ENCODE measurements around the gene BAHCC1. TPM values are rescaled to one million over a fixed set of nuclear protein-coding genes. Genes with fewer than 3 reads are reported as not detected.

The BAHCC1 gene
- total RNA-seq, 1 experiment from 2014 or later, result 33.7 TPM

GRCh38 chr17:81393684-81394376 is 1.4 kb upstream of the BAHCC1 start:
- peak overlapping the region; percentile 96 for H3K4me2 ChIP-seq
- ChIA-PET POLR2A (ENCODE audit: unreplicated experiment) (interaction anchor here (0.7 to 1.0 kb wide), 2 partner anchors 59 to 112 kb away, joined by 3 to 4 read pairs; no protein-coding TSS in a partner anchor), CTCF (no interaction called here)
- H3K4me3 ChIP-seq, result peak overlapping the region; percentile 63; the same call in 1 of the 2 replicates
- no peaks in the 10 kb centered on the region for H3K27me3 ChIP-seq (ENCODE audit: insufficient read depth, low read depth)
- no peaks in the 10 kb centered on the region for H3K9me3 ChIP-seq (ENCODE audit: insufficient read depth, low read depth)
- H4K20me1 ChIP-seq (ENCODE audit: insufficient read depth), result no peaks in the 10 kb centered on the region
- no peak overlapping the region for H2AFZ ChIP-seq
- intact Hi-C loops (cut with micrococcal nuclease; ENCODE audit: unreplicated experiment), result loop anchor here (1.0 to 10.0 kb wide), 5 partner anchors 25 to 171 kb away; partner anchors contain the start of gene SLC38A10
- no peak overlapping the region for H3K27ac ChIP-seq
- peaks cover 7% of the 10 kb centered on the region; the same call in 1 of the 2 replicates for H3F3A ChIP-seq (ENCODE audit: insufficient read depth, low read depth)
- no peaks in the 10 kb centered on the region for H3K9me2 ChIP-seq (ENCODE audit: insufficient read depth)
- H3K36me3 ChIP-seq (ENCODE audit: low read depth), result no peaks in the 10 kb centered on the region
- DNase-seq, result peak; percentile 92 to 100
- no TSS peak for BruUV-seq (replicated peaks)
- TF ChIP-seq CTCF (conservative IDR thresholded peaks at IDR 0.05) (no peak), EZH2 (IDR thresholded peaks at IDR 0.05; ENCODE audit: low read depth) (no peak)
- peaks cover 43% of the 10 kb centered on the region for H3K79me2 ChIP-seq (ENCODE audit: low read depth)
- H3K4me1 ChIP-seq (replicated peaks; ENCODE audit: insufficient read depth), result peaks cover 15% of the 10 kb centered on the region

GRCh38 chr17:81394377-81394920 is 808 bp upstream of the BAHCC1 start:
- Histone ChIP-seq H2AFZ (no peak overlapping the region), H3K36me3 (ENCODE audit: low read depth) (no peaks in the 10 kb centered on the region), H4K20me1 (ENCODE audit: insufficient read depth) (no peaks in the 10 kb centered on the region), H3K4me2 (peak overlapping the region; percentile 96), H3K27me3 (ENCODE audit: insufficient read depth, low read depth) (no peaks in the 10 kb centered on the region), H3K79me2 (ENCODE audit: low read depth) (peaks cover 45% of the 10 kb centered on the region), H3K27ac (no peak overlapping the region), H3K4me3 (peak overlapping the region; percentile 45; the same call in 1 of the 2 replicates), H3F3A (ENCODE audit: insufficient read depth, low read depth) (peaks cover 7% of the 10 kb centered on the region; the same call in 1 of the 2 replicates), H3K4me1 (replicated peaks; ENCODE audit: insufficient read depth) (peaks cover 15% of the 10 kb centered on the region), H3K9me2 (ENCODE audit: insufficient read depth) (no peaks in the 10 kb centered on the region), H3K9me3 (ENCODE audit: insufficient read depth, low read depth) (no peaks in the 10 kb centered on the region)
- POLR2A ChIA-PET (ENCODE audit: unreplicated experiment), result interaction anchor here (0.6 to 1.1 kb wide), 8 partner anchors 10 to 156 kb away, joined by 3 to 10 read pairs (median 6); partner anchors contain the start of gene TEPSIN
- TF ChIP-seq EZH2 (IDR thresholded peaks at IDR 0.05; ENCODE audit: low read depth) (no peak), CTCF (conservative IDR thresholded peaks at IDR 0.05) (no peak)
- no peak for DNase-seq
- no TSS peak for BruUV-seq (replicated peaks)
- intact Hi-C loops (cut with micrococcal nuclease; ENCODE audit: unreplicated experiment), result loop anchor here (1.0 to 10.0 kb wide), 5 partner anchors 24 to 170 kb away; partner anchors contain the start of gene SLC38A10
- CTCF ChIA-PET, result interaction anchor here (1.0 to 1.1 kb wide), 2 partner anchors 22 to 102 kb away, joined by 4 to 6 read pairs; no protein-coding TSS in a partner anchor

GRCh38 chr17:81395600-81396277 is 482 bp downstream of the BAHCC1 start:
- no peak for TF ChIP-seq CTCF (conservative IDR thresholded peaks at IDR 0.05)
- TF ChIP-seq EZH2 (IDR thresholded peaks at IDR 0.05; ENCODE audit: low read depth), result no peak
- TSS peak; percentile 84 for BruUV-seq (replicated peaks)
- DNase-seq, result no peak
- Histone ChIP-seq H3K9me2 (ENCODE audit: insufficient read depth) (no peaks in the 10 kb centered on the region), H3K79me2 (ENCODE audit: low read depth) (peaks cover 54% of the 10 kb centered on the region), H3K4me1 (replicated peaks; ENCODE audit: insufficient read depth) (peaks cover 17% of the 10 kb centered on the region), H3K36me3 (ENCODE audit: low read depth) (no peaks in the 10 kb centered on the region), H3K27me3 (ENCODE audit: insufficient read depth, low read depth) (no peaks in the 10 kb centered on the region), H3K4me3 (peak overlapping the region; percentile 78), H4K20me1 (ENCODE audit: insufficient read depth) (no peaks in the 10 kb centered on the region), H2AFZ (peak overlapping the region; percentile 67), H3F3A (ENCODE audit: insufficient read depth, low read depth) (peaks cover 7% of the 10 kb centered on the region; the same call in 1 of the 2 replicates), H3K9me3 (ENCODE audit: insufficient read depth, low read depth) (no peaks in the 10 kb centered on the region), H3K4me2 (peak overlapping the region; percentile 96), H3K27ac (peak overlapping the region; percentile 73)
- POLR2A ChIA-PET (ENCODE audit: unreplicated experiment), result interaction anchor here (0.6 to 1.1 kb wide), 6 partner anchors 16 to 122 kb away, joined by 3 to 10 read pairs (median 6); no protein-coding TSS in a partner anchor
- CTCF ChIA-PET, result interaction anchor here (0.9 to 1.1 kb wide), 3 partner anchors 24 to 104 kb away, joined by 4 to 7 read pairs (median 6); no protein-coding TSS in a partner anchor
- intact Hi-C loops (cut with micrococcal nuclease; ENCODE audit: unreplicated experiment), result loop anchor here (1.0 to 10.0 kb wide), 4 partner anchors 23 to 169 kb away; no protein-coding TSS in a partner anchor
